HG03097 (cell line): ENCODE results near the gene TPRG1L.

Source experiments
- ATAC-seq: cut with Tn5 transposase; IDR thresholded peaks from one replicate; pipeline ENCODE4 v1.9.1; 2021; ENCODE audit not compliant: unreplicated experiment, low FRiP score

Gene TPRG1L

DNA sequence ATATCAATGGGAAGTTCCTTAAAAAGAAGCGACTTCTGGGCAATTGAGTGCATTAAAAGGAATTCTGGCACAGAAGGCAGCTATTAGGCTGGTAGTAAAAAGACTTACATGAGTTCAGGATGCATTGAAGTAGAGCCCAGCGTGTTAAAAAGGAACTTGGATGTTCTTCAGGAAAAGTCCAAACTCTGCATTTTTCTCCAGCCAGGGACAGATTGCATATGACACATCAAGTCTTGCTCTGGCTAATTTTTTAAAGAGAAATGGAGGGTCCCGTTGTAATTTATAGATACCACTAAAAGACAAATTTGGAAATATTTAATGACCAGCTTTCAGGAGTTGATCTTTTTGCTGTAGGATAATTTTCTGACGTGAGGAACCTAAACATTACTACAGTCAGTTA is 1.2 kb downstream of the TPRG1L start:
- no peak for ATAC-seq

DNA sequence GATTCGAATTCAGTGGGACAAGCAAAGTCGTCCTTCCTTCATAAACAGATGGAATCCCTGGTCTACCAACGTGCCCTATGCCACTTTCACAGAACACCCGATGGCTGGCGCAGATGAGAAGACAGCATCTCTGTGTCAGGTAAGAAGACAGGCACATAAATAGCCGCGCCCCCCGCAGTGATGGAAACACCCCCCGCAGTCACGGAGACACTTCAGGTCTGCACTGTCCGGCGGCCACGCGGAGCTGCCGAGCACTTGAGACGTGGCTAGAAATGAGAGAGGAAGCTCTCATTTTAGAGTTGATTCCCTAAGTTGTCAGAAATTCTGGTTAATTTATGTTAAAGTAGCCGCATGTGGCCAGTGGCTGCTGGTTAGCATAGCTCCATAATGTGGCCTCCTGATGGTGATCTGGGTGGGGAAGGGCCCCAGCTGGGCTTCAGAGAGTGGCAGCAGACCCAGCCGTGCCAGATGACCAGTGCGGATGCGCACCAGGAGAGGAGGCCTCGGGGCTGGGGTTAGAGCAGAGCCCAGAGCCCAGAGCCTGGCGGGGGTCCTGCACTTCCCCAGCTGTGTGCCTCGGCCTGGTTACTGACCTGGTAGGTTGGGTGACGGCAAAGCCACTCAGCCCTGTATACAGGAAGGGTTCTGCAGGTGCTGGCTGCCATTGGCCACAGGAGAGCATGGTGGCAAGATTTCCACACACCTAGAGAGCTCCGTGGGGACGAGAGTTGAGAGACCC is 2.9 kb downstream of the TPRG1L start:
- ATAC-seq = no peak

DNA sequence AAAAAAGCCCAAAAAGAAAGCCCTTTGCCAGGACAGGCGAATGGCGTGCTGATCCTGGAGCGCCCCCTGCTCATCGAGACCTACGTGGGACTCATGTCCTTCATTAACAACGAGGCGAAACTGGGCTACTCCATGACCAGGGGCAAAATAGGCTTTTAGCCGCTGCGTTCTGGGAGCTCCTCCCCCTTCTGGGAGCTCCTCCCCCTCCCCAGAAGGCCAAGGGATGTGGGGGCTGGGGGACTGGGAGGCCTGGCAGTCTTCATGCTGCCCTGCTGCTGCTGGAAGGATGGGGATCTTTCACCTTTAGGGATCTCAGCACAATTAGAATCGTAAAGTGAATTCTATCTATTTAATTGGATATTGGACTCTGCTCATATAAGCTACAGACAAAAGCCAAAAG is 3.6 kb downstream of the TPRG1L start:
- no peak for ATAC-seq

DNA sequence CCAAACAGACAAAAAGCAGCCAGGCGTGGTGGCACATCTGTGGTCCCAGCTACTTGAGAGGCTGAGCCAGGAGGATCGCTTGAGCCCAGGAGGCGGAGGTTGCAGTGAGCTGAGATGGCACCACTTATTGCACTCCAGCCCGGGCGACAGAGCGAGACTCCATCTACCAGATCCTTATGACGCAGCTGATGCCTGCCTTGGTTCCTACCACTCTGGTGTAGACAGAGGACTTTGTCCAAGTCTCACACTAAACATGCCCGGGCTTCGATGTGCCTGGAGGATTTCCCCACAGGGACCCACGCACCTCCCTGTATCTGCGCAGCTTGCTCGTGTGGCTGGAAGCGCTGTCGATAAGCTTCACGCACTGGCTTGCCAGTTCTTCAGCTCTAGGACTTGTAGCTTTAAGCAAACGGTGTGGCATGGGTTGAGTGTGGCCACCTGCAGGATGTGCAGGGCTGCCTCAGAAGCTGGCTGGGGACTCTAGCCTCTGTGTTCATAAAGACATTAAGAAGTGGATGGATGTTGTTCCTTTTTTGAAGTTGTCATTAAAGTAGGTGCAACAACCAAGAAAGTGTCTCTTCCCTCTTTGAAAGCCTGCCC is 4.8 kb downstream of the TPRG1L start:
- ATAC-seq = no peak

DNA sequence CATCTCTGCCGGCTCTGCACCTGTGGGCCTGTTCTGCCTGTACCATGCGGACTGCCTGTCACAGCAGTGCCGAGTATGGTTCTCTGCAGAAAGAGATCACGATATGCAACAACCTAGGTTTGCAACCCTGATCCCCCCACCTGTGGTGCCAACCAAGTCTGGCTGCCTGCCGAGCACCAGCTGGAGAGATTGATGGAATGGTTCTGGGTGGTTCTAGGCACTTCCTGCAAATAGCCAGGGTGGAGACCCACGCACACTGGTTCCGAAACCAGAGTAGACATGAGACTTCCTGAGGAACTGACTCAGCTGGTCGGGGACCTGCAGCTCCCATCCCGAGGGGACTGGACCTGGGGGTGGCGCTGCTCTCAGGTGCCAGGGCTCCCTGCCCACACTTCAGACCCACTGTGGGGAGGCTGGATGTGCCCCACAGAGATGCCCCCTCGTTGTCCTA is 5.4 kb downstream of the TPRG1L start:
- no peak for ATAC-seq

DNA sequence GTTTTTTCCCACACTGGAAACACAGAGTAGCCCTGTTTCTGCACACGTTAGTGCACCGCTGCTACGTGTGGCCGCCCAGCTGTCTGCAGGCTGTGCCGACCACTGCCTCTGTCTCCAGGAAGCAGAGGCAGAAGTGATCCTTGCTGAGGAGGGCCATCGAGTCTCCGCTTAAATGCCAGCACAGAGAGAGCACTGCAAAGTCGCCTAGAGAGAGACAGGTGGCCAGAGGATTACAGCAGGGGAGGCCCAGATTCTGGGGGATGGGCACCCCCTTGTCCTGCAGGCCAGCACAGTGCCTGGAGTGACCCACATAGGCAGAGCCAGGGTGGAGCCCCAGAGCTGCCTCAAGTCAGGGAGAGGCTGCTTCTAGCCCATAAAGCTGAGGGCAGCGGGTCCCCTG is 6.1 kb downstream of the TPRG1L start:
- no peak for ATAC-seq

DNA sequence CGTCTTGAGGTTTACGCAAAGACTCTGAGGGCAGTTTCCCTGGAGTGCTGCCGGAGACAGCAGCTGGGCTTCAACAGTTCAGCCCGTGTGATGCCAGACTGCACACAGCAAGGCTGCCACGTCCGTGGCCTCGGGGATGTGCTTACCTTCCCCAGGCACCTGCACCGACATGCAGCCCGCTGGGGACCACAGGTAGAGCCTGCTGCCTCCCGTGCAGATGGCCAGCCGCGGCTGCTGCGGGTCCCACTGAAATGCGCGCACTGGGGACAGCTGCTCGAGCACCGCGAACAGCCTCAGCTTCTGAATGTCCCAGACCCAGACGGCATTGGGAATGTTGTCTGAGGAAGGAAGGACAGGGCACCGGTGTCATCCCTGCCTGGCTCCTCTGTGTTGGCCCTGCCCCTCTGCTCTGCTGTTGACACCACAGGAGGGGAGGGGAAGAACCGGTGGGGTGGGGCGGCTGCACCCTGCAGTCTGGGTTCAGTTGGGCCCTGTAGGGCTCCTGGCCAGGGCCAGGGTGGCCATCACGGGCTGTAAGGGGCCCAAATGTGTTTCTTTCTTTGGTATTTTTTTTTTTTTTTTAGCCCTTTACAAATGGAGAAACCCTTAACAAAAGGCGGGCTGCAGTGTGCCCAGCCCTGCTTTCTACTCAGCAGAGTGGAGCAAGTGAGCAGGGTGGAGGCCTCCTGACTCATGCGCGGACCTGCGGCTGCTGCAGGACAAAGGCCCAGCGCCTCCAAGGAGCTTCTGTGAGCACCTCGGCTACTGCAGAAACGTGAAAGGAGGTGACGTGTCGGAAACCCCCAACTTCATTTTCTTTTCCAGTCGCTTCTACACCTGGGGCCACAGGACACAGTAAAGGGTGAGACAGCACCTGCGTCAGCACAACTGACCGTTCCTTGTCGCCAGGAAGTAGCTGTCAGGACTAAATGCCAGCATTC is 6.8 kb downstream of the TPRG1L start:
- ATAC-seq = no peak

DNA sequence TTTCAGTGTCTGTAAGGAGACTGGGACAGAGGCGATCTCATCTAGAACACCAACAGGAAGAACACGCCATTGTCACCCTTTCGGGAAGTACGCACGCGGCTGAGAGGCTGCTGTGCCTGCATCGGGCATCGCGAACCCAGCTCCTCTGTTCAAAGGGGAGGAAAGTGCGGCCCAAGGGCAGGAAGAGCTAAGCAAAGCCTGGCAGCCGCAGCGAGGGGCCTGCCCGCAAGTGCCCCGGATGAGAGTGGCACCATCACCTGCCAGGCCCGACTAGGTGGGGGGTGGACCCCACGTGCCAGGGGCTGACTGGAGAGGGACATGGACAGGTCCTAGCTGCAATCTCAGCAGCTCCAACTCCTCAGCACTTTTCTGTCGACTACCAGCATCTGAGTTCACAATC is 7.5 kb downstream of the TPRG1L start:
- ATAC-seq = no peak

DNA sequence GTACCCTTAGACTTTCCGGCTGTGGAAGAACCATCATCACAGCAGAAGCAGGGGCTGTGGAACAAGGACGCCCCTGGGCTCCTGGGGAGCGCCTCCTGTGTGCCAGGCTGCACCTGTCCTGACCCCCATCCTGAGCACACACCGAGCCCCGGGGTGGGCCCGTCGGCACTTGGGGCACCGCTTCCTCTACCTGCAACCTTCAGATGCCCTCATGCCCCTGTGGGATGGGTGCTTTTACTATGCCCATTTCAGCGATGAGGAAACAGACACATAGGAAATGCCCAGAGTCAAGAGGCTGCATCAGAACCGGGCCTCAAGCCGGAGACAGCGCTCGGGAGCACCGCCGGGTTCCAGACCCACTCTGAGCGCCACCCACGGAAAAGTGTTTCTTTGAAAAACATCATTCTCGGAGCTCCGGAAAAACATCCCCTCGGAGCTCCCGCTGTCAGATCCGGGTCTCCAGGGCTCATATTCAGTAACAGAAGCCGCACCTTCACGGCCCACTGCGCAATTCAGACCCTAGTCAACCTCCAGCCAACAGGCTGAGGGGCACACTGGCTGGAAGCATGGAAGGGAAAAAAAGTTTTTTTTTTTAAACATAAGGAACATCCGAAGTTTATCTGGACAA is 8.0 kb downstream of the TPRG1L start:
- no peak for ATAC-seq

DNA sequence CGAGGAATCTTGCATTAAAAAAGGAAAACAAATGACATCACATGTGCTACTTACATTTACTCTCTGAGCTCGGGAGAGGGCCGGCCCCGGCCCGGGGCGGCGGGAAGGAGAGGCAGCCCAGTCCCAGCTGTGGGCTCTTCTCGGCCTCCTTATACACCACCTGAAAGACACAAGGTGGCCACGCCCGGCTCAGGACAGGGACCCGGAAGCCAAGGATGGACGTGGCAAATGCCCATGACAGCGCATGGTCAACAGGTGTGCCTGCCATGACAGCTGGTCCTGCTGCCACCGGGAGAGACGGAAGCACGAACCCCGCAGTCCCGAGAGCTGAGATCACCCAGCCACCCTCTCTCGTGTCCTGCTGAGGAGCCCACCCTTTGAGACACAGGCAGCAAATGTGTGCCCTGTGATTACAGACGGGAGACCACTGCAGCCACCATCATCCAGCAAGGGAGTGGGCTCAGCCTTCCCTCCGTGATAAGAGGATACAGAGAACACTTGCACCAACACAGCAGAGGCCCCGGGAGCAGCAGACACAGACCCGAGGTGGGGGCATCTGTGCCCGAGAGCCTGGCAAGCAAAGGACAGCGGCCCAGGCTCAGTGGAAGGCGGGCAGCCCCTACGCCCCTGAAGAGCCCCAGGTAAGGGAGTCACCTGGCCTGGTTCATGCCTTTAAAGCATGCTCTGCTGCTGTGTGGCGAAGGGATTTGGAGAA is 8.7 kb downstream of the TPRG1L start:
- no peak for ATAC-seq

DNA sequence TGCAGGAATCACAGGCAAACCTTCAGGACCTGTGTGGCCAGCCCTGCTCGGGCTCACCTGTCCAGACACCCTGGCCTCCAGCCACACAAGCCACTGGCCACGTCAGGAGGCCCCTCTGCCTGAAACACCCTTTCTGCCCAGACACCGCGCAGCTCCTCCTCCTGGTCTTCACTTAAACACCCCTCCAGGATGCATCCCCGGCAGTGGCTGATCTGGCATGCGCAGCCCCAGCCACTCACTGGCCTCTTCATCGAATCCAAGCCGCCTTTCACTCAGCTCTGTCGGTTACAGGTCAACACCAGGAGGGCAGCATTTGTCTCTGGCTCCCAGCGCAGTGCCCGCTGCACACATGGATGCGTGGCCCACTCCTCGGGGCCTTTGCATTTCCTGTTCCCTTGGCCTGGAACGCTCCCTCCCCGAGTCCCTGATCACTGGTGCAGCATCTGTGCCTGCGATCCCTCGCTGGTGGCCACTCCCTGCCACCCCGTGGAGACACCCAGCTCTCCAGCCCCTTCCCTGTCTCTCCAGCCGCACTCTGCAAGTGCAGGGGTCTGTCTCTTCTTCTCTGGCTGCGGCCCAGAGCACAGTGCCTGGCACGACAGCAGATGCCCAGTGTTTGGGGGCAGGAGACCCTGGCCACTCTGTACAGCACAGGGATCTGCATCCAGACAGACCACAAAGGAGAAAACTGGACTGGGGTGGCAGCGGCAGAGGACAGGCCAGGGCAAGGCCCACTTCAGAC is 9.4 kb downstream of the TPRG1L start:
- ATAC-seq = no peak

DNA sequence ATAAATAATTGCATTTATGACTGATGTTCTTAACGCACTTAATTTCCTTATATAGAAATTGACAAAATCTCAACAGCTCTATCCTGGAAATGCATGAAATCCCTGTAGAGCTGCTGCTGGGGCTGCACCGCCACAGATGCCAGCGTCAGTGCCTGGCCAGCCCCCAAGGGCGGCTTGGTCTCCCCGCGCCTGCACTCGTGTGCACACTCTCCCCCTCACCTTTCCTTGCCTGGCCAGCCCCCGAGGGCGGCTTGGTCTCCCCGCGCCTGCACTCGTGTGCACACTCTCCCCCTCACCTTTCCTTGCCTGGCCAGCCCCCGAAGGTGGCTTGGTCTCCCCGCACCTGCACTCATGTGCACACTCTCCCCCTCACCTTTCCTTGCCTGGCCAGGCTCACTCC is 11.3 kb downstream of the TPRG1L start:
- no peak for ATAC-seq

DNA sequence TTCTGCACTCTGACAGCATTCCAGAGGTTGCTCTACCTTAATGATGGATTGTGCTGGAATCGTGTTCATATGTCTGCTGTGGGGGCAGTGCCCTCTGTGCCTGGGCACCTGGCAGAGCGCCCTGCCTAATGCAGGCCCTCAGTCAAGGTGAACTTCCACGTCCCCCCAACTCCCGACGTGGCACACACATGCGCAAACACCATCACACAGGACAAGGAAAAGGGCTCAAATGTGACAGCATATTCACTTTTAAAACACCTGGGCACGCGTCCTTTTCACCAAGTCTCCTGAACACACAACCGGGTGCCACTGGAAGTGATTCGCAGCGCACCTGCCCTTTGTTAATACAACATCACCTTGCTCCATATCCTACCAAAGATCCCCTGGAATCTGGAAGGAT is 11.7 kb downstream of the TPRG1L start:
- ATAC-seq = no peak

DNA sequence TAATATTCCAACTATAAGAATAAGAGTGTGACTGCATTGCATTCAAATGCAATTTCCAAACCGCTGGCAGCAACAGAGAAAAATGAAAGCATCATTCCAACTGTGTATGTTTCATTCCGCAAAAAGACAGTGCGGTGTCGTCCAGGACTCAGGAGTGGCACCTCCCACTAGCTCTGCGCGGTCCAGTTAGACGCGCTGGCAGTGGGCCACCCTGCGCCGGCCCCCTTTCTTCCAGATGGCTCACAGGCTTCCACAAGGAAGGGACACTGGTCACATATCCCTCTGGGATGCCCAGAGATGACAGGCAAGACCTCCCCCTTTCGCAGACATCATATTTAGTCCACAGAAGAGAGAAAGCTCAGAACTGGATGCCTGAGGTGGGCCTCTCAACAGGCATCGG is 13.2 kb downstream of the TPRG1L start:
- no peak for ATAC-seq

DNA sequence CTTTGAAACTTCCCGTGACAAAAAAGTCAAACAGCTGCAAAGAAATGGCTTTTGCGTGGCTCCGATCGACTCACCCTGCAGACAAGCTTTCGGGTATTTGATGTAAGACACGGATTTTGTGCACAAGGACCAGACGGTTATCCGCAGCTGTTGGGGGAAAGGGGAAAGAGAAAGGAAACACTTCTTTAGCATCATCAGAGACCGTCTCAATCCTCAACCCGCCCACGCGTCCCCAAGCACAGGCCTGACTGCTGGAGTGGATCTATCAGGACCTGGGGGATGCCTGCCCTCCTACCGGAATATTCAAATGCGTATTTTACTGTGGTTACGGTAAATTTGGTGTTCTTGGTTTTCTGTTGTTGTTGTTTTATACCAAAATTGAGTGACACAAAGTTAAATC is 13.9 kb downstream of the TPRG1L start:
- ATAC-seq = no peak

DNA sequence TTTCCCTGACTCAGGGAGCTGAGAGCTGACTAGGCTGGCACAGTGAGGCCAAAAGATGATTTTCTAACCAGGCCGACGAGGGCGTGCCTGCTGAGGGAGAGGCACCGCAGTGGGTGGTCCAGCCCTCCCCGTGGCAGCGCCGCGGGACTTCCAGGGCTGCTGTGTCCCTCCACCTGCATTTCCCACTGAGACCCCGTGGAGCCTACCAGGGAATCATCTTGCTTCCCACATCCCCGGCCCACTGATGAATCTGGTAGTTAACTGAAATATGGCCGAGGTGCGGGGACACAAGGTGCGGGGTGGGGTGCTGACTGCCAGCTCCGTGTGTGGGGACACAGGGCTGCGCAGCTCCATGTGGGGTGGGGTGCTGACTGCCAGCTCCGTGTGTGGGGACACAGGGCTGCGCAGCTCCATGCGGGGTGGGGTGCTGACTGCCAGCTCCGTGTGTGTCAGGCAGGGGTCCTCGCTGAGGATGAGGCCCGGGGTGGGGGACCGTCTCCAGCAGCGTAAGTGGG is 14.6 kb downstream of the TPRG1L start:
- no peak for ATAC-seq

DNA sequence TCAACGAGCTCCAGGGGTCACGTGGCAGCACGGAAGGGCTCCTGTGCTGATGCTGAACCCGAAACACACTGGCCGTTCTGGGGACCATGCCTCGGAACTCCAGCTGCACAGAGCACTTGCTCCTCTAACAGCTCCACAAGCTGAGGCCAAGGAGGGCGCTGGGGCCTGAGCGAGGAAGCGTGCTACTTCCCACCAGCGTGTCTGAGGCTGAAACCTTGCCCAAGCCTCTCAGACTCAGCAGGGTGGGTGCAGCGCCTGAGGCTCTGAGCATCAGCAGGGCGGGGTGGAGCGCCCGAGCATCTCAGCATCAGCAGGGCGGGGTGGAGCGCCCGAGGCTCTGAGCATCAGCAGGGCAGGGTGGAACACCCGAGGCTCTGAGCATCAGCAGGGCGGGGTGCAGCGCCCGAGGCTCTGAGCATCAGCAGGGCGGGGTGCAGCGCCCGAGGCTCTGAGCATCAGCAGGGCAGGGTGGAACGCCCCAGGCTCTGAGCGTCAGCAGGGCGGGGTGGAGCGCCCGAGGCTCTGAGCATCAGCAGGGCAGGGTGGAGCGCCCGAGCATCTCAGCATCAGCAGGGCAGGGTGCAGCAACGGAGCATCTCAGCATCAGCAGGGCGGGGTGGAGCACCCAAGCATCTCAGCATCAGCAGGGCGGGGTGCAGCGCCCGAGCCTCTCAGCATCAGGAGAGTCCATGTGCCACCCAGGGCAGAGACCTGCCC is 15.5 kb downstream of the TPRG1L start:
- ATAC-seq = no peak

DNA sequence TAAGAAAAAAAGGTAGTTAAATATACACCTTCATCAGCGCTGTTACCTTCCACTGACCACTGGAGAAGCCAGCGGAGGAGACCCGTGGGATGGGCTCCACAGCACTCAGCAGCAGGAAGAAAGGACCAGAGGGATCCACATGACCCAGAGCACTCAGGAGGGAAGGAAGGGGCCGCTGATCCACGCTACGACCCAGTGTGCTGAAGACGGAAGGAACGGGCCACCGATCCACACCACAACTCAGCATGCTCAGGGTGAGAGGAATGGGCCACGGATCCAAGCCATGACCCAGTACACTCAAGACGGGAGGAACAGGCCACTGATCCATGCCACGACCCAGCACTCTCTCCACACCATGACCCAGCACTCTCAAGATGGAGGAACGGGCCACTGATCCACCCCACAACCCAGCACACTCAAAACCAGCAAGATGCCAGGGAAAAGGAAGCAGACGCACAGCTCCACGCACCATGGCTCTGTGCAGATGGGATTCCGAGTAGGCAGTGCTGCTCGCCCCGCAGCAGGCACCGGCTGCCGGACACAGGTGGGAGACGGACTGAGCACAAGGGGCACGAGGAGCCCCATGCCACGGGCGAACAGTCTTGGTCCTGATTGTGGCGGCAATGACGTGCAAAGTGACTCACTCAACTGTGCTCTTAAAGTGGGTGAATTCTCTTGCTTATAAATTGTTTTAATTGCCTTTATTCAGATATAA is 16.4 kb downstream of the TPRG1L start:
- ATAC-seq = no peak
